ENCODE data around the gene FARSA.
"Not testable (repeated sequence)": the region's sequence is repeated elsewhere in the genome, so short reads cannot be mapped to it uniquely, and the experiment has no call there.

- TF ChIP-seq CTCF (IDR thresholded peaks at IDR 0.05 in 4 of 5, conservative IDR thresholded peaks at IDR 0.05 in 1 of 5); POLR2A (IDR thresholded peaks at IDR 0.05): not testable (repeated sequence)
Observed at GRCh38 chr19:12915860-12916259, 17.7 kb downstream of the FARSA start.
